Hepatocyte (in vitro differentiated cells): Measurements from ENCODE around the gene GALNT8. TPM values are rescaled to one million over a fixed set of nuclear protein-coding genes. Genes with fewer than 3 reads are reported as not detected.

ENCODE experiments used
- DNase-seq: peaks from one replicate; pipeline ENCODE4 v3.0.0-alpha.2; 2016; ENCODE audit warnings: low spot score
- H2AFZ ChIP-seq: fragments of 200-600 bp; sonication (generic); 2 replicates; pipeline ENCODE4 v1.6.0; 2016; ENCODE audit warnings: antibody characterized with exemption, mild to moderate bottlenecking
- H3K27ac ChIP-seq: fragments of 200-600 bp; sonication (generic); 2 replicates; pipeline ENCODE4 v1.5.1; 2016; ENCODE audit warnings: mild to moderate bottlenecking
- H3K27me3 ChIP-seq: fragments of 200-600 bp; sonication (generic); 2 replicates; pipeline ENCODE4 v1.6.1; 2016
- H3K36me3 ChIP-seq: fragments of 200-600 bp; sonication (generic); replicated peaks from 2 replicates; pipeline ENCODE4 v1.5.1; 2016; ENCODE audit warnings: low read depth; ENCODE audit not compliant: insufficient read depth
- H3K4me1 ChIP-seq: fragments of 200-600 bp; sonication (generic); 2 replicates; pipeline ENCODE4 v1.5.1; 2016; ENCODE audit warnings: mild to moderate bottlenecking, moderate library complexity; ENCODE audit not compliant: insufficient read depth
- H3K4me2 ChIP-seq: fragments of 200-600 bp; sonication (generic); 2 replicates; pipeline ENCODE4 v1.6.0; 2016
- H3K4me3 ChIP-seq: fragments of 200-600 bp; sonication (generic); 2 replicates; pipeline ENCODE4 v1.5.1; 2016; ENCODE audit warnings: mild to moderate bottlenecking
- H3K79me2 ChIP-seq: fragments of 200-600 bp; sonication (generic); 2 replicates; pipeline ENCODE4 v1.6.0; 2017; ENCODE audit warnings: mild to moderate bottlenecking
- H3K9me2 ChIP-seq: fragments of 200-600 bp; sonication (generic); replicated peaks from 2 replicates; pipeline ENCODE4 v1.6.0; 2017; ENCODE audit warnings: mild to moderate bottlenecking; ENCODE audit not compliant: insufficient read depth
- H3K9me3 ChIP-seq: fragments of 200-600 bp; sonication (generic); 2 replicates; pipeline ENCODE4 v1.5.1; 2016; ENCODE audit warnings: low read depth, mild to moderate bottlenecking
- H4K20me1 ChIP-seq: fragments of 200-600 bp; sonication (generic); 2 replicates; pipeline ENCODE4 v1.6.0; 2016; ENCODE audit warnings: mild to moderate bottlenecking; ENCODE audit not compliant: insufficient read depth, poor library complexity, severe bottlenecking
- EZH2 ChIP-seq: fragments of 200-600 bp; sonication (generic); IDR thresholded peaks from 2 replicates; pipeline ENCODE4 v1.6.1; 2016; ENCODE audit warnings: antibody characterized with exemption, mild to moderate bottlenecking, borderline replicate concordance
- EZH2phosphoT487 ChIP-seq: fragments of 200-600 bp; sonication (generic); IDR thresholded peaks from one replicate; pipeline ENCODE4 v1.6.1; 2018; ENCODE audit warnings: antibody characterized with exemption, mild to moderate bottlenecking, low read depth, moderate library complexity; ENCODE audit not compliant: unreplicated experiment, severe bottlenecking
- WGBS: methylation state at CpG from one replicate; pipeline ENCODE4 v1.1.6; 2016; ENCODE audit warnings: low lambda C conversion rate; ENCODE audit errors: missing lambda C conversion rate; 5-methylcytosine and 5-hydroxymethylcytosine counted together
- polyA plus RNA-seq: library from polyadenylated mRNA; unstranded; fragments of >200 nt; fragmentation: Nextera tagmentation; extraction: Ambion mirVana; gene quantifications from 2 replicates; pipeline ENCODE4 v1.2.1, GENCODE V29; 2016
- total RNA-seq: library from RNA; depleted of rRNA; stranded (reverse); fragments of >200 nt; gene quantifications from 2 replicates; pipeline ENCODE4 v1.2.3, GENCODE V29; 2014
- TF ChIP-seq, protein P1 (sequence below): fragments of 200-600 bp; sonication (generic); IDR thresholded peaks from 2 replicates; pipeline ENCODE4 v1.5.1; 2016; ENCODE audit warnings: antibody characterized with exemption, mild to moderate bottlenecking; ENCODE audit not compliant: poor library complexity

Gene GALNT8
- total RNA-seq (1.8 and 2.5 TPM in 2 replicates), polyA plus RNA-seq (1.0 and 1.3 TPM in 2 replicates)

DNA sequence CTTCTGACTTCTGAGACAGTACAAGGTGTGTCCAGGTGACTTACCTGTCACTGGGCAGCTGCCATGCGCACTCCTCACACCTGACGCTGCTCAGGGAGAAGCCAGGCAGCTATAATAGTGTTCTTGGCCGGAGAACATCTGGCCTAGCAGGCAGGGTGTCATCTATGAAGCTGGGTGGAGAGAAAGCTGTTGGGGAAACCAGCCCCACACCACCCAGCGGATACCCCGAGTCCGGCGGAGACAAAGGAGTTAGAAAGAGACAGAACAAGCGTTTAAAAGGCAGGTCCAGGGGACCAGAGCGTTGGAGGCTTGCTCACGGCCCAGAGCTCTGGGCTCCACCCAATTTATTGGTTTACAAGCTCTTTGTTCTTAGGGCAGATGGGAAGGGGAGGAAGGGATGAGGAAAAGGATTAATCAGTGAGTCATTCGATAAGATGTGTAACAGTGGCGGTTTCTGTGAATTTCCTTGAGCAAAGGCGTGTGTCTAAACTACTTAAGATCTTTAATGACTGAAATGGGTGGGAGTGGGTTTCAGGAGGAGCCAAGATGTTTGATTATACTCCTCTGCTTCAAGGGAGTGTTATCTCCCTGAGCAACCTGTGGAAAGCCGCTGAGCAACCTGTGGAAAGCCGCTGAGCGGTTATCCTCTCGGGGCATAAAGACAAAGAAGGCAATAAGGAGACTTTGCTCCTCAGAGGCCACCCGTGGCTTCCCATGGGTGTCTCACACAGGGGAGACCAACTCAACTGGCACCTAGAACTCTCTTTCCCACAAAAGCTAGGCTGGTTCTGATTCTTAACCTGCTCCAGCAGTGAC is at the start of gene GALNT8:
TSS of gene GALNT8 (plus strand) at position 580 of the 816 bp plus-strand sequence. CDS start 278 bp downstream, outside the sequence.
- peak; percentile 49 for DNase-seq
- peak within 1 kb of the TSS; percentile 97 for H3K27ac ChIP-seq
- no peak within 1 kb of the TSS for H3K4me3 ChIP-seq
- no peaks in the 10 kb centered on the region for H3K79me2 ChIP-seq
- TF ChIP-seq EZH2 (no peak), EZH2phosphoT487 (no peak)
- TF ChIP-seq, protein P1, sequence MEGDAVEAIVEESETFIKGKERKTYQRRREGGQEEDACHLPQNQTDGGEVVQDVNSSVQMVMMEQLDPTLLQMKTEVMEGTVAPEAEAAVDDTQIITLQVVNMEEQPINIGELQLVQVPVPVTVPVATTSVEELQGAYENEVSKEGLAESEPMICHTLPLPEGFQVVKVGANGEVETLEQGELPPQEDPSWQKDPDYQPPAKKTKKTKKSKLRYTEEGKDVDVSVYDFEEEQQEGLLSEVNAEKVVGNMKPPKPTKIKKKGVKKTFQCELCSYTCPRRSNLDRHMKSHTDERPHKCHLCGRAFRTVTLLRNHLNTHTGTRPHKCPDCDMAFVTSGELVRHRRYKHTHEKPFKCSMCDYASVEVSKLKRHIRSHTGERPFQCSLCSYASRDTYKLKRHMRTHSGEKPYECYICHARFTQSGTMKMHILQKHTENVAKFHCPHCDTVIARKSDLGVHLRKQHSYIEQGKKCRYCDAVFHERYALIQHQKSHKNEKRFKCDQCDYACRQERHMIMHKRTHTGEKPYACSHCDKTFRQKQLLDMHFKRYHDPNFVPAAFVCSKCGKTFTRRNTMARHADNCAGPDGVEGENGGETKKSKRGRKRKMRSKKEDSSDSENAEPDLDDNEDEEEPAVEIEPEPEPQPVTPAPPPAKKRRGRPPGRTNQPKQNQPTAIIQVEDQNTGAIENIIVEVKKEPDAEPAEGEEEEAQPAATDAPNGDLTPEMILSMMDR: no peak
- no peaks in the 10 kb centered on the region for H3K9me3 ChIP-seq
- H3K27me3 ChIP-seq: peaks cover 22% of the 10 kb centered on the region
- H3K9me2 ChIP-seq: no peaks in the 10 kb centered on the region
- H4K20me1 ChIP-seq: no peaks in the 10 kb centered on the region
- 40% methylated on average over 18 of the region's 18 CpGs for WGBS
- no peaks in the 10 kb centered on the region for H3K36me3 ChIP-seq
- H2AFZ ChIP-seq: no peak within 1 kb of the TSS
- peaks cover 13% of the 10 kb centered on the region for H3K4me1 ChIP-seq
- H3K4me2 ChIP-seq: peak within 1 kb of the TSS; percentile 64

DNA sequence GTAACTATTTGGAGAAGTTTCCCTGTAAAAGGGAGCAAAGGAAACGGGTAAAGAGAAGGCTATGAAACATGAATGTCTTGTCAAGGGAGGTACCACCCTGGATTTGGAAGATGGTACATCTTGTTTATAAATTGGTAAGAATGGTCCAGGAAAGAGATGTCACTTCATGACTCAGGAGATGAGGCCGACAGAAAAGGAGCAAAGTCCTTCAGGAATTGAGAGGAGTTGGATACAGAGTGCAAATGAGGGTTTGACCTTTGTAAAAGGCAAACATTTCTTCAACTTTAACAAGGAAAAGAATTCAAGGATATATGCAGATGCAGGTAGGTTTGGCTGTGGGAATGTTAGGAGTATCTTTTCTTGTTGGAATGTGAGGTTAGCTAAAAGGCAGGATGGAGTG is 40.5 kb upstream of the GALNT8 start:
- Histone ChIP-seq H2AFZ (no peak overlapping the region), H3K4me1 (peaks cover 7% of the 10 kb centered on the region), H3K79me2 (no peaks in the 10 kb centered on the region), H3K36me3 (no peaks in the 10 kb centered on the region), H4K20me1 (no peaks in the 10 kb centered on the region), H3K9me3 (no peaks in the 10 kb centered on the region), H3K27me3 (no peaks in the 10 kb centered on the region), H3K9me2 (no peaks in the 10 kb centered on the region), H3K27ac (no peak overlapping the region), H3K4me2 (no peak overlapping the region), H3K4me3 (no peak overlapping the region)
- WGBS: 69% methylated on average over 2 of the region's 2 CpGs
- TF ChIP-seq, protein P1: no peak
- TF ChIP-seq EZH2phosphoT487 (no peak), EZH2 (no peak)
- DNase-seq: no peak

DNA sequence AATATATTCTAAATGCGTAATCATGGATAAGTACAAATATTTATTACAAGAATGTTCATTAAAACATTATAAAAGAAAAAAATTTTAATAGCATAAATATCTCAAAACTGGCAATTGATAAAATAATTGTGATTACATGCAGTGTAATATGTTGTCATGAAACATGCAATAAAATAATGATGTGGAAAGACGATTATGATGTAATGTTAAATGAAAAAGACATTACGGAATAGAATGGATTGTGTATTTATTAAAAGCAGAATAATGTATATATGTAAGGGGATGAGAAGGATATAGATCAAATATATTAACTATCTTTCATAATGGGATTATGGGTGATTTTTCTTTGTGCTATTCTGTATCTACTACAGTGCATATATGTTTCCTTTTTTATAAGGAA is 38.5 kb upstream of the GALNT8 start:
- Histone ChIP-seq H4K20me1 (no peaks in the 10 kb centered on the region), H3K4me1 (peaks cover 7% of the 10 kb centered on the region), H2AFZ (no peak overlapping the region), H3K27ac (no peak overlapping the region), H3K27me3 (no peaks in the 10 kb centered on the region), H3K4me2 (no peak overlapping the region), H3K79me2 (no peaks in the 10 kb centered on the region), H3K9me3 (no peaks in the 10 kb centered on the region), H3K36me3 (no peaks in the 10 kb centered on the region), H3K9me2 (no peaks in the 10 kb centered on the region), H3K4me3 (no peak overlapping the region)
- WGBS: 98% methylated on average over 3 of the region's 3 CpGs
- TF ChIP-seq EZH2phosphoT487 (no peak), EZH2 (no peak)
- TF ChIP-seq, protein P1: no peak
- DNase-seq: no peak
